ENCODE measurements around the gene PTCD3. TPM values are rescaled to one million over a fixed set of nuclear protein-coding genes. Genes with fewer than 3 reads are reported as not detected.

Gene PTCD3
- total RNA-seq, 4 donors from 2014 or later, result 61.5 to 103 (median 73.7) TPM

GRCh38 chr2:86135653-86136052, 29.6 kb downstream of the PTCD3 start:
- H3K27ac ChIP-seq, result no peak overlapping the region
- no peak for DNase-seq (ENCODE audit: low spot score in 2 of 2)
- peaks cover 0 to 93% (median 42%) of the 10 kb centered on the region in 3 donors for H3K36me3 ChIP-seq
- H3K4me3 ChIP-seq, result no peak overlapping the region
- H3K27me3 ChIP-seq, result no peaks in the 10 kb centered on the region
- no peaks in the 10 kb centered on the region for H3K4me1 ChIP-seq
- WGBS, 2 donors, result 70 to 73% methylated on average over 5 of the region's 5 CpGs
- H3K9me3 ChIP-seq, result no peaks in the 10 kb centered on the region
- TF ChIP-seq POLR2A (IDR thresholded peaks at IDR 0.05) (no peak), EP300 (IDR thresholded peaks at IDR 0.05) (no peak), CTCF (IDR thresholded peaks at IDR 0.05) (no peak)

GRCh38 chr2:86136141-86136540, 30.1 kb downstream of the PTCD3 start:
- Histone ChIP-seq H3K4me1 (no peaks in the 10 kb centered on the region), H3K4me3 (no peak overlapping the region), H3K27ac (no peak overlapping the region), H3K27me3 (no peaks in the 10 kb centered on the region), H3K9me3 (no peaks in the 10 kb centered on the region), H3K36me3 (peaks cover 0 to 91% (median 42%) of the 10 kb centered on the region in 3 donors)
- 91 to 98% methylated on average over 2 of the region's 2 CpGs for WGBS, 2 donors
- DNase-seq (ENCODE audit: low spot score in 2 of 2), result no peak
- TF ChIP-seq POLR2A (IDR thresholded peaks at IDR 0.05), result no peak
- no peak for TF ChIP-seq CTCF (IDR thresholded peaks at IDR 0.05)
- no peak for TF ChIP-seq EP300 (IDR thresholded peaks at IDR 0.05)

GRCh38 chr2:86138736-86139625, 32.9 kb downstream of the PTCD3 start:
- Histone ChIP-seq H3K4me1 (no peaks in the 10 kb centered on the region), H3K9me3 (no peaks in the 10 kb centered on the region), H3K27ac (no peak overlapping the region), H3K27me3 (no peaks in the 10 kb centered on the region), H3K4me3 (no peak overlapping the region), H3K36me3 (peaks cover 0 to 91% (median 25%) of the 10 kb centered on the region in 3 donors)
- TF ChIP-seq POLR2A (IDR thresholded peaks at IDR 0.05) (no peak), EP300 (IDR thresholded peaks at IDR 0.05) (no peak), CTCF (IDR thresholded peaks at IDR 0.05) (no peak)
- no peak for DNase-seq (ENCODE audit: low spot score in 2 of 2)
- WGBS, 2 donors, result 94 to 98% methylated on average over 7 of the region's 7 CpGs

GRCh38 chr2:86139981-86140380, 33.9 kb downstream of the PTCD3 start:
- 90 to 96% methylated on average over 4 of the region's 4 CpGs for WGBS, 2 donors
- H3K4me1 ChIP-seq, result no peaks in the 10 kb centered on the region
- H3K9me3 ChIP-seq, result no peaks in the 10 kb centered on the region
- H3K27me3 ChIP-seq, result no peaks in the 10 kb centered on the region
- no peak overlapping the region for H3K27ac ChIP-seq
- no peak overlapping the region for H3K4me3 ChIP-seq
- DNase-seq (ENCODE audit: low spot score in 2 of 2), result no peak
- peaks cover 0 to 91% (median 24%) of the 10 kb centered on the region in 3 donors for H3K36me3 ChIP-seq
- TF ChIP-seq CTCF (IDR thresholded peaks at IDR 0.05), result no peak
- TF ChIP-seq POLR2A (IDR thresholded peaks at IDR 0.05), result no peak
- TF ChIP-seq EP300 (IDR thresholded peaks at IDR 0.05), result no peak

- 57 to 67% methylated on average over 4 of the region's 4 CpGs for WGBS, 2 donors
- H3K36me3 ChIP-seq, result peaks cover 0 to 91% (median 14%) of the 10 kb centered on the region in 3 donors
- H3K27me3 ChIP-seq, result no peaks in the 10 kb centered on the region
- H3K4me1 ChIP-seq, result no peaks in the 10 kb centered on the region
- H3K4me3 ChIP-seq, result no peak overlapping the region
- DNase-seq (ENCODE audit: low spot score in 2 of 2), result no peak
- no peak overlapping the region for H3K27ac ChIP-seq
- H3K9me3 ChIP-seq, result no peaks in the 10 kb centered on the region
- TF ChIP-seq CTCF (IDR thresholded peaks at IDR 0.05) (no peak), POLR2A (IDR thresholded peaks at IDR 0.05) (no peak), EP300 (IDR thresholded peaks at IDR 0.05) (no peak)
These were observed 34.9 kb downstream of the PTCD3 start for GRCh38 chr2:86140969-86141392.
